G401.6 (cell line): ENCODE results near the gene DNLZ.
"Not testable (repeated sequence)": the region's sequence is repeated elsewhere in the genome, so short reads cannot be mapped to it uniquely, and the experiment has no call there.

Source experiments
- FAIRE-seq: peaks from 2 replicates; lab custom pipeline; 2012; peaks lifted over from hg19 to GRCh38; lab: Jason Lieb, UNC

DNLZ gene

GRCh38 chr9:136359774-136360718 is 3.5 kb downstream of the DNLZ start:
- FAIRE-seq: no peak

DNA sequence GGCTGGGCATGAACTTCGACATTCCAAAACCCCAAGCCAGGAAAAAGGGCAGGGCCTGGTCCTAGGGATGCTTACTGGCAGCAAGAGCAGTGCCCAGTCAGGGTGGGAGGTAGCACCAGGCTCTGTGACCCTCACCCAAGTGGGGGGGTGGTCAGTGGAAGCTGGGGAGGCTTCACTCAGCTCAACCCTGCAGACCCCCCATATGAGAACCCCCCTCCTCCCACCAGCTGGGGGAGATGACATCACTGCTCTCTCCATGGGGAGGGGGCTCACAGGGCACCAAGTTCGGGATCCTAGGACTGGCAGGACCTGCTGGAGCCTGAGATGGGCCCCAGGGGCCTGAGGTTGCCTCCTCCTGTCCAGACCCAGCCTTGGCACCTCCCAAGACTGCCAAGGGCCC is 4.7 kb downstream of the DNLZ start:
- FAIRE-seq: no peak

DNA sequence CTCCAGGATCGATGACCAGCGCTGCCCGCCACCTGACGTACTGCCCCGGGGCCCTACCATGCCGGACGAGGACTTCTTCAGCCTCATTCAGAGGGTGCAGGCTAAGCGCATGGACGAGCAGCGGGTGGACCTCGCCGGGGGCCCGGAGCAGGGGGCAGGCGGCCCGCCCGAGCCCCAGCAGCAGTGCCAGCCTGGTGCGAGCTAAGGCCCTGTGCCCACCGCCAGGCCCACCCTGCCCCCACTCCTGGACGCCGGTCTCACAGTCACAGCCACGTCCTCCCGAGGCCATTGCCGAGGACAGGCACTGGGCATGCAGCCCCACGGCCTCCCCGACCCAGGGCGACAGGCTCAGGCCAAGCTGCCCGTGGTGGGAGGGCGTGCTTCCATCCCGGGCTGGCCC is 5.5 kb downstream of the DNLZ start:
- FAIRE-seq: no peak

- no peak for FAIRE-seq
These were observed 6.3 kb downstream of the DNLZ start for GRCh38 chr9:136357202-136357725.

DNA sequence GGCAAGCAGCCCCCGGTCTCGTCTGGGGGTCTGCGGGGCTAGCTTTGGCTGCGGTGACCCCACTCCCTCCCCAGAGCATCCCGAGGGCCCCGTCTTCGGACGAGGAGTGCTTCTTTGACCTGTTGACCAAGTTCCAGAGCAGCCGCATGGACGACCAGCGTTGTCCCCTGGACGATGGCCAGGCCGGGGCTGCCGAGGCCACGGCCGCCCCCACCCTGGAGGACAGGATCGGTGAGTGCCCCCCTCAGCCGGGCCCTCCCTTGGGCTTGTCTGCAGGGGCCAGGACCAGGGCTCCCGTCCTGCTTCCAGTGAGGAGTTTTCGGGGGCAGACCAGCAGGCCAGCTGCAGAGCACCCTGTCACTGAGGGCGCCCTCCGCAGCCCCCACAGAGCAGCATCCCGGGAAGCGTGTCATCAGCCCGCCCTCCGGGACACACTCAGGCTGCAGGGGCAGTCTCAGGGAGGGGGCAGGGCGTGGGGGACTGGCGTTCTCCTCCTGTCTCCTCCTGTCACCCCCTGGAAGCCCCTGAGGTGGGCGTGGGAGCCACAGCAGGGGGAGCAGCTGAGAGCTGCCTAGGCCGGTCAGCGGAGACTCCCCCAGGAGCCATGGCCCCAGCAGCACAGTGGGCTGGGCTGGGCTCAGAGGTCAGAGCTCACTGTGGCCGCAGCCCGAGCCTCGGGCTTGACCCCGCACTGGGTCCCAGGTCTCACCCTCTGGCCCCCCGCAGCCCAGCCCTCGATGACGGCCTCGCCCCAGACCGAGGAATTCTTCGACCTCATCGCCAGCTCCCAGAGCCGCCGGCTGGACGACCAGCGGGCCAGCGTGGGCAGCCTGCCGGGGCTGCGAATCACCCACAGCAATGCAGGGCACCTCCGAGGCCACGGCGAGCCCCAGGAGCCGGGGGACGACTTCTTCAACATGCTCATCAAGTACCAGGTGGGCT is 7.7 kb downstream of the DNLZ start:
- no peak for FAIRE-seq

- no peak for FAIRE-seq
These were observed 8.9 kb downstream of the DNLZ start for GRCh38 chr9:136354592-136355085.

DNA sequence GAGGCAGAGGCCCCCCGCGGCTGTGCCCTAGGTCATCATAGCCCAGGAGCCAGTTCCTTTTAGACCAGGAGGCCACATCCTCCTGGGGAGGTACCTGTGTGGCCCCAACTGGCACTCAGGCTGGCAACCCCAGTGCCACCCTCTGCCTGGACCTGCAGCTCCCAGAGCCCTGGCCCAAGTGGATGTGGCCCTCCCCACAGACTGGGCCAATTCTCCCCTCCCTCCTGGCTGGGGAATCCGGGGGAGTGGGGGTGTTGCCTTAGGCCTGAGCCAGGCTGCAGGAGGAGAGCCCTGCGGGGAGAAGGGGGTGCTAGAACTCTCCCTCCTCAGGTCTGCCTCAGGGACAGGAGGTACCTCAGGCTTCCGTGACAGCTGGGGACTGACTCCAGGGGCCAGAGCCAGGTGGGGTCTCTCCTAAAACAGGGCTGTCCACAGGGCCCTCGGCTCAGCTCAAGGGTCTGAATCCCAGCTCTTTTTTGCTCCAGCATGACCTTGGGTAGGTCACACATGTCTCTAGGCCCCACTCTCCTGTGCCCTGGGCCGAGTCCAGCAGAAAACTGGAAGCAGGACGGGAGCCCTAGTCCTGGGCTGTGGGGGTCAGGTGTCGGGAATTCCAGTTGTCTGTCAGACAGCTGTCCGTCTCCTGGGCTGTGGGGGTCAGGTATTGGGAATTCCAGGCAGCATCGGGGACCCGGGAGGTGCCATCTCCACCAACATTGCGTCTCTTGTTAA is 9.6 kb downstream of the DNLZ start:
- FAIRE-seq: no peak

DNA sequence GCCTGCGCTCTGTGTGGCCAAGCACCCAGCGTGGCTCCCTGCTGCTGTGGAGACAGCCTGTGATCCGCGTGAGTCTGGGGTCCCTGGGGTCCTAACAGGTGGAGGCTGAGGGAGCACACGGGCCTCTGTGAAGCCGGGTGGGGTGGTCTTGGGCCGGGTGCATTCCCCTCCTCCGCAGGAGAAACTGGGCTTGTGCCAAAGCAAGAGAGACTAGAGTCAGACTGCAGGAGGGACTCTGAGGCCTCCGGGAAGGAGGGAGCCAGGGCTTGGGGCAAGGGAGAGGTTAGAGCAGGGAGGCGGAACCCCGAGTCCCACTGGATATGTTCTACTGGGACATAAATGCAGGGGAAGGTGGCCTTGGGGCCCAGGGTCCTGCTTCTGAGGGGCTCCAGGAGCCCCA is 10.5 kb downstream of the DNLZ start:
- no peak for FAIRE-seq

DNA sequence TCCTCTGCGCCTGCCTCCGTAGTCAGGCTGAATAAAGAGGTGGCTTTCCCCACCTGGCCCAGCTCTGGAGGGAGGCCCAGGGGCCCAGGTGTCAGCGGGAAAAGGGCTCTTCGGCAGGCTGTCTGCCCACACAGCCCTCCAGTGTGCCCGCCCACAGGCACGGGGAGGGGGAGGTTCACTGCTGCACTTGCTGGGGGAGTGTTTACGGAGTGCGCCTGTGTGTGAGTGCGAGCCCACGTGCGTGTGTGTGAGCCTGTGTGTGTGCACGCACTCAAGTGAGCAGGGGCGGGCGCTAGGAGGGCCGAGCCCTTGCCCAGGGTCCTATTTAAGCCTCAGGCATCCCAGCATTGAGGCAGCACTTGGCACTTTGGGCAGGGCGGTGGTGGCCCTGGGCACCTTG is 10.9 kb downstream of the DNLZ start:
- FAIRE-seq: no peak

GRCh38 chr9:136351868-136352267 is 11.7 kb downstream of the DNLZ start:
- not testable (repeated sequence) for FAIRE-seq

DNA sequence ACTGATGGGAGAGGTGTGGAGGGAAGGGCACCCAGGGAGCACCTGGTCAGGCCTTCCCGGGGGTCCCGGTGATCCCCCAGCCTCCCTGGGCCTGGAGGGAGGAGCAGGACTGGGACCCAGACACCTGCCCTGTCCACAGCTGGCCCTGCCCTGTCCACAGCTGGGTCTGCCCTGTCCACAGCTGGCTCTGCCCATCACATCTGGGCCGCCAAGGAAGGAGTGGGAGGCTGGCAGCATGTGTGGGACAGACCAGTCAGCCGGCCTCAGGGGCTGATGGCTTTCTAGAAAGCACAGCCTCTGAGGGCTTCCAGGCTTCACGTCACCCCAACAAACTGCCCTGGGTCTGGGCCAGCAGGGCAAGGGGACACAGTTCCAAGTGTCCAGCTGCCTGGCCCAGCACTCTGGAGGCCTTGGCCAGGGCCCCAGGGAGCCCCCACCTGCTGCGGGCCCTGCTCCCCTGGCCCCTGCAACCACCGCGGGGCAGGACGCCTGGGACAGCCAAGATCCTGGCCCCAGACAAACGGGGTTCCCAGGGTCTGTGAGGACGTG is 12.2 kb downstream of the DNLZ start:
- FAIRE-seq: no peak

GRCh38 chr9:136349546-136349945 is 14.0 kb downstream of the DNLZ start:
- FAIRE-seq: no peak

DNA sequence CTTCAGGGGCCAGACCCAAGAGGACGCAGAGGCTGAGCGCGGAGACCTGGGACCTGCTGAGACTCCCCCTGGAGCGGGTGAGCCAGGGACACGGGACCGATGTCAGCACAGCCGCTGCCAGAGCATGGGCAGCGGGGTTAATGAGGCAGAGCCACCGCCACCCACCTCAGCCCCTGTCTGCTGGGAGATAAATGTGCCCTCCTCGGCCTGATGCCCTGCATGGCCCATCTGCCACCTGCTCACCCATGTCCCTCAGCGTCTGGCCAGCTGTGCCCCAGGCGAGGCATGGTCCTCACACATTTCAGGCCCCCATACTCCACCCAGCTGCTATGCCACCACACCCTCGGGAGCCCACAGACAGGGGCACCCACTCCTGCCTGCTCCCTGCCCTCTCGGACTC is 14.9 kb downstream of the DNLZ start:
- no peak for FAIRE-seq

GRCh38 chr9:136347472-136348256 is 15.9 kb downstream of the DNLZ start:
- FAIRE-seq: no peak

GRCh38 chr9:136346927-136347465 is 16.5 kb downstream of the DNLZ start:
- no peak for FAIRE-seq

GRCh38 chr9:136346157-136346481 is 17.4 kb downstream of the DNLZ start:
- no peak for FAIRE-seq

DNA sequence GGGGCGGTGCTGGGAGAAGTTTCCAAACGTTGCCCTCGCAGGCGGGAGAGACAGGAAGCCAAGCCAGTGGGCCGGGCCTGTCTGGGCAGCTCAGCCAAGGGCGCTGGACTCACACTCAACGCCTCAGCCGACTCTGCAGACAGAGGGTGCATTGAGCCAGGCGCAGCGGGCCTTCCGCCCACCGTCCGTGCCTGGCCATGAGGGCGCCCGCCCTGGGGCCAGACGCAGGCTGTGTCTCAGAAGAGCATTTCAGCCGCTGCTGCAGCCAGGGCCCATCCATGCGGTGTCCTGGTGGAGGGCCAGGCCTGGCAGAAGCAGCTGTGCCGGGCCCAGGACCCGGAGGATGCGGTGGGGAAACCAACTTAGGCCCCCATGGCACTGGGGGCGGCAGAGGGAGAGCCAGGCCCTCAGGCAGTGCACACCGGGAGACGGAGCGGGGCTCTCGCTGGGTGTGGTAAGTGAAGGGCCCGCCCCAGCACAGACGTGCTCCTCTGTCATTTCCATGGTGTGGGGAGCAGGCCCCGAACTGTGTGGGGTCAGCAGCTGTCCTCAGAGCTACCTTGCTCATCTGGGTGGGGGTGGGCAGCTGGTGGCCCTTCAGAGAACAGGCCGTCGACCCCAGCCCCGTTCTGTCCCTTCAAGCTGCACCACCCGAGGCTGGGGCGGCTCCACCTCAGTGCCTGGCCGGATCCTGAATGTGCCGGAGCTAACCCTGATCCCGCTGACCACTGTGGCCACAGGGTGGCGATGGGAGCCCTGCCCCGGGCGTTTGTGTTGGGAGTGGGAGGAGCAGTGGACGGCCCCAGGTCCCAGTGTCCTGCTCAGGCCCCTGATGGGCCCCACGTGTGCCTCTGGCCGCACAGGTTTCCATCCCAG is 18.0 kb downstream of the DNLZ start:
- FAIRE-seq: no peak

- no peak for FAIRE-seq
These were observed 18.8 kb downstream of the DNLZ start for GRCh38 chr9:136344544-136345280.

GRCh38 chr9:136343884-136344269 is 19.7 kb downstream of the DNLZ start:
- no peak for FAIRE-seq
